Measurements from ENCODE around the gene SLC16A12. TPM values are rescaled to one million over a fixed set of nuclear protein-coding genes. Genes with fewer than 3 reads are reported as not detected.
A peak's percentile ranks its signal among the peaks of the same experiment; 100 is the strongest.

The SLC16A12 gene
- total and polyA plus RNA-seq, 10 of the 15 experiments (the other 5 are each of a cell fraction or from before 2014, with no cell fraction given) = not detected

DNA sequence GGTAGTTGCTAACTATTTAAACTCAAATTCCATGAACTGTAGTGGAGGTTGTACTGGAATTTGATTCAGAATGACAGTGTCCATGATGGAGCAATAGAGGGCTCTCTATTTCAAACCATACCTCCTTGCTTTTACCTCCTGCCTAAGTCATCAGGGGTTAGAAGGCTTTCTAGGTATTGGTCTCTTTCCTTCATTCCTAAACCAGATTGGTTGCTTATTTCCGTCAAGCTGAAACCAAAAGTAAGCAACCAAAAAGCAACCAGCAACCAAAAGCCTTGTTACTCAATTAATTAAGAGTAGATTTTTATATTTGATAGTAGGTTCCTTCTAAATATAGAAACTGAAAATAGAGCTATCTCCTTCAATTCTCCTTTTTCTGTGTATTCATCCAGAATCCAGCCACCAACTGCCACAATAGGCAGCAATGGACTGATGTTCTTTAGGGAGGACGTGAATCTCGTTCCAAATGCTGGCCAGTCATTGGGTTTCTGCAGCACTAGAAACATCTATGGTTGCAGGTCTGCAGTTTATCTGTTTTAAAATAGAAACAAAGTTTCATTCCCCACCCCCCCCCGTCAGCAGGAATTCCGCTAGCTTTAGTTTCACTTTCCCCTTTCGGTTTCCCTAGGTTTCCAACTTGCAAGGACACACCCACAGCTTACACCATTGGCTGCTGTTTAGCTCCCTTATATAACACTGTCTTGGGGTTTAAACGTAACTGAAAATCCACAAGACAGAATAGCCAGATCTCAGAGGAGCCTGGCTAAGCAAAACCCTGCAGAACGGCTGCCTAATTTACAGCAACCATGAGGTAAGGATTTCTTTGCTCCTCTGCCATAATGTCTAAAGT, 143.3 kb downstream of the SLC16A12 start, which contains the start of gene IFIT1 (continued):
- TF ChIP-seq, protein P1, sequence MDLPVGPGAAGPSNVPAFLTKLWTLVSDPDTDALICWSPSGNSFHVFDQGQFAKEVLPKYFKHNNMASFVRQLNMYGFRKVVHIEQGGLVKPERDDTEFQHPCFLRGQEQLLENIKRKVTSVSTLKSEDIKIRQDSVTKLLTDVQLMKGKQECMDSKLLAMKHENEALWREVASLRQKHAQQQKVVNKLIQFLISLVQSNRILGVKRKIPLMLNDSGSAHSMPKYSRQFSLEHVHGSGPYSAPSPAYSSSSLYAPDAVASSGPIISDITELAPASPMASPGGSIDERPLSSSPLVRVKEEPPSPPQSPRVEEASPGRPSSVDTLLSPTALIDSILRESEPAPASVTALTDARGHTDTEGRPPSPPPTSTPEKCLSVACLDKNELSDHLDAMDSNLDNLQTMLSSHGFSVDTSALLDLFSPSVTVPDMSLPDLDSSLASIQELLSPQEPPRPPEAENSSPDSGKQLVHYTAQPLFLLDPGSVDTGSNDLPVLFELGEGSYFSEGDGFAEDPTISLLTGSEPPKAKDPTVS (IDR thresholded peaks at IDR 0.05; ENCODE audit: low read depth, low read length) = no peak
- no peak for TF ChIP-seq POLR2AphosphoS2 (IDR thresholded peaks at IDR 0.05; ENCODE audit: low read depth, low read length)
- 0 out of 2 replicates have a peak, but pooled peaks have one; percentile 12 for TF ChIP-seq YY1 (IDR thresholded peaks at IDR 0.05; ENCODE audit: low read depth, low read length)
- no peak for TF ChIP-seq BMI1 (IDR thresholded peaks at IDR 0.05; ENCODE audit: borderline replicate concordance)
- TF ChIP-seq, protein P2, sequence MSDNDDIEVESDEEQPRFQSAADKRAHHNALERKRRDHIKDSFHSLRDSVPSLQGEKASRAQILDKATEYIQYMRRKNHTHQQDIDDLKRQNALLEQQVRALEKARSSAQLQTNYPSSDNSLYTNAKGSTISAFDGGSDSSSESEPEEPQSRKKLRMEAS (IDR thresholded peaks at IDR 0.05; ENCODE audit: low read depth, low read length) = no peak
- TF ChIP-seq, protein P3, sequence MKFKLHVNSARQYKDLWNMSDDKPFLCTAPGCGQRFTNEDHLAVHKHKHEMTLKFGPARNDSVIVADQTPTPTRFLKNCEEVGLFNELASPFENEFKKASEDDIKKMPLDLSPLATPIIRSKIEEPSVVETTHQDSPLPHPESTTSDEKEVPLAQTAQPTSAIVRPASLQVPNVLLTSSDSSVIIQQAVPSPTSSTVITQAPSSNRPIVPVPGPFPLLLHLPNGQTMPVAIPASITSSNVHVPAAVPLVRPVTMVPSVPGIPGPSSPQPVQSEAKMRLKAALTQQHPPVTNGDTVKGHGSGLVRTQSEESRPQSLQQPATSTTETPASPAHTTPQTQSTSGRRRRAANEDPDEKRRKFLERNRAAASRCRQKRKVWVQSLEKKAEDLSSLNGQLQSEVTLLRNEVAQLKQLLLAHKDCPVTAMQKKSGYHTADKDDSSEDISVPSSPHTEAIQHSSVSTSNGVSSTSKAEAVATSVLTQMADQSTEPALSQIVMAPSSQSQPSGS (IDR thresholded peaks at IDR 0.05; ENCODE audit: low read length) = no peak
- TF ChIP-seq POLR2AphosphoS5 (IDR thresholded peaks at IDR 0.05; ENCODE audit: low read length) = peak; percentile 85
- TF ChIP-seq, protein P4, sequence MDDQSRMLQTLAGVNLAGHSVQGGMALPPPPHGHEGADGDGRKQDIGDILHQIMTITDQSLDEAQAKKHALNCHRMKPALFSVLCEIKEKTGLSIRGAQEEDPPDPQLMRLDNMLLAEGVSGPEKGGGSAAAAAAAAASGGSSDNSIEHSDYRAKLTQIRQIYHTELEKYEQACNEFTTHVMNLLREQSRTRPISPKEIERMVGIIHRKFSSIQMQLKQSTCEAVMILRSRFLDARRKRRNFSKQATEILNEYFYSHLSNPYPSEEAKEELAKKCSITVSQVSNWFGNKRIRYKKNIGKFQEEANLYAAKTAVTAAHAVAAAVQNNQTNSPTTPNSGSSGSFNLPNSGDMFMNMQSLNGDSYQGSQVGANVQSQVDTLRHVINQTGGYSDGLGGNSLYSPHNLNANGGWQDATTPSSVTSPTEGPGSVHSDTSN (IDR thresholded peaks at IDR 0.05; ENCODE audit: insufficient replicate concordance, low read depth, low read length) = no peak
- no peak for TF ChIP-seq HDAC6 (IDR thresholded peaks at IDR 0.05; ENCODE audit: unreplicated experiment)
- no peak for TF ChIP-seq ASH2L (IDR thresholded peaks at IDR 0.05; ENCODE audit: borderline replicate concordance, low read depth)
- peak in 1 of 2 experiments; percentile 97; a peak in 2 of 4 replicates for TF ChIP-seq ETV6 (conservative IDR thresholded peaks at IDR 0.05 in 1 of 2, IDR thresholded peaks at IDR 0.05 in 1 of 2; ENCODE audit: borderline replicate concordance in 1 of 2, low read depth in 1 of 2)
- TF ChIP-seq, protein P5, sequence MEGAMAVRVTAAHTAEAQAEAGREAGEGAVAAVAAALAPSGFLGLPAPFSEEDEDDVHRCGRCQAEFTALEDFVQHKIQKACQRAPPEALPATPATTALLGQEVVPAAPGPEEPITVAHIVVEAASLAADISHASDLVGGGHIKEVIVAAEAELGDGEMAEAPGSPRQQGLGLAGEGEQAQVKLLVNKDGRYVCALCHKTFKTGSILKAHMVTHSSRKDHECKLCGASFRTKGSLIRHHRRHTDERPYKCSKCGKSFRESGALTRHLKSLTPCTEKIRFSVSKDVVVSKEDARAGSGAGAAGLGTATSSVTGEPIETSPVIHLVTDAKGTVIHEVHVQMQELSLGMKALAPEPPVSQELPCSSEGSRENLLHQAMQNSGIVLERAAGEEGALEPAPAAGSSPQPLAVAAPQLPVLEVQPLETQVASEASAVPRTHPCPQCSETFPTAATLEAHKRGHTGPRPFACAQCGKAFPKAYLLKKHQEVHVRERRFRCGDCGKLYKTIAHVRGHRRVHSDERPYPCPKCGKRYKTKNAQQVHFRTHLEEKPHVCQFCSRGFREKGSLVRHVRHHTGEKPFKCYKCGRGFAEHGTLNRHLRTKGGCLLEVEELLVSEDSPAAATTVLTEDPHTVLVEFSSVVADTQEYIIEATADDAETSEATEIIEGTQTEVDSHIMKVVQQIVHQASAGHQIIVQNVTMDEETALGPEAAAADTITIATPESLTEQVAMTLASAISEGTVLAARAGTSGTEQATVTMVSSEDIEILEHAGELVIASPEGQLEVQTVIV (IDR thresholded peaks at IDR 0.05; ENCODE audit: borderline replicate concordance, partially characterized antibody) = no peak
- TF ChIP-seq, protein P6, sequence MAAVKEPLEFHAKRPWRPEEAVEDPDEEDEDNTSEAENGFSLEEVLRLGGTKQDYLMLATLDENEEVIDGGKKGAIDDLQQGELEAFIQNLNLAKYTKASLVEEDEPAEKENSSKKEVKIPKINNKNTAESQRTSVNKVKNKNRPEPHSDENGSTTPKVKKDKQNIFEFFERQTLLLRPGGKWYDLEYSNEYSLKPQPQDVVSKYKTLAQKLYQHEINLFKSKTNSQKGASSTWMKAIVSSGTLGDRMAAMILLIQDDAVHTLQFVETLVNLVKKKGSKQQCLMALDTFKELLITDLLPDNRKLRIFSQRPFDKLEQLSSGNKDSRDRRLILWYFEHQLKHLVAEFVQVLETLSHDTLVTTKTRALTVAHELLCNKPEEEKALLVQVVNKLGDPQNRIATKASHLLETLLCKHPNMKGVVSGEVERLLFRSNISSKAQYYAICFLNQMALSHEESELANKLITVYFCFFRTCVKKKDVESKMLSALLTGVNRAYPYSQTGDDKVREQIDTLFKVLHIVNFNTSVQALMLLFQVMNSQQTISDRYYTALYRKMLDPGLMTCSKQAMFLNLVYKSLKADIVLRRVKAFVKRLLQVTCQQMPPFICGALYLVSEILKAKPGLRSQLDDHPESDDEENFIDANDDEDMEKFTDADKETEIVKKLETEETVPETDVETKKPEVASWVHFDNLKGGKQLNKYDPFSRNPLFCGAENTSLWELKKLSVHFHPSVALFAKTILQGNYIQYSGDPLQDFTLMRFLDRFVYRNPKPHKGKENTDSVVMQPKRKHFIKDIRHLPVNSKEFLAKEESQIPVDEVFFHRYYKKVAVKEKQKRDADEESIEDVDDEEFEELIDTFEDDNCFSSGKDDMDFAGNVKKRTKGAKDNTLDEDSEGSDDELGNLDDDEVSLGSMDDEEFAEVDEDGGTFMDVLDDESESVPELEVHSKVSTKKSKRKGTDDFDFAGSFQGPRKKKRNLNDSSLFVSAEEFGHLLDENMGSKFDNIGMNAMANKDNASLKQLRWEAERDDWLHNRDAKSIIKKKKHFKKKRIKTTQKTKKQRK (IDR thresholded peaks at IDR 0.05; ENCODE audit: low read depth, low read length) = no peak
- TF ChIP-seq BACH1 (IDR thresholded peaks at IDR 0.05; ENCODE audit: borderline replicate concordance) = no peak
- TF ChIP-seq ATF7 (IDR thresholded peaks at IDR 0.05; ENCODE audit: low read depth) = 0 out of 2 replicates have a peak, but pooled peaks have one; percentile 21
- TF ChIP-seq RBBP5 (conservative IDR thresholded peaks at IDR 0.05) = no peak
- TF ChIP-seq SMC3 (IDR thresholded peaks at IDR 0.05; ENCODE audit: borderline replicate concordance, low read length) = no peak
- no peak for TF ChIP-seq CBFB (IDR thresholded peaks at IDR 0.05; ENCODE audit: low read depth)
